HG02798 (cell line): ENCODE measurements around the gene MCM3.

Experiments
- ATAC-seq: cut with Tn5 transposase; IDR thresholded peaks from one replicate; pipeline ENCODE4 v1.9.1; 2021; ENCODE audit warnings: mild to moderate bottlenecking; ENCODE audit not compliant: unreplicated experiment, poor library complexity

Gene MCM3

DNA sequence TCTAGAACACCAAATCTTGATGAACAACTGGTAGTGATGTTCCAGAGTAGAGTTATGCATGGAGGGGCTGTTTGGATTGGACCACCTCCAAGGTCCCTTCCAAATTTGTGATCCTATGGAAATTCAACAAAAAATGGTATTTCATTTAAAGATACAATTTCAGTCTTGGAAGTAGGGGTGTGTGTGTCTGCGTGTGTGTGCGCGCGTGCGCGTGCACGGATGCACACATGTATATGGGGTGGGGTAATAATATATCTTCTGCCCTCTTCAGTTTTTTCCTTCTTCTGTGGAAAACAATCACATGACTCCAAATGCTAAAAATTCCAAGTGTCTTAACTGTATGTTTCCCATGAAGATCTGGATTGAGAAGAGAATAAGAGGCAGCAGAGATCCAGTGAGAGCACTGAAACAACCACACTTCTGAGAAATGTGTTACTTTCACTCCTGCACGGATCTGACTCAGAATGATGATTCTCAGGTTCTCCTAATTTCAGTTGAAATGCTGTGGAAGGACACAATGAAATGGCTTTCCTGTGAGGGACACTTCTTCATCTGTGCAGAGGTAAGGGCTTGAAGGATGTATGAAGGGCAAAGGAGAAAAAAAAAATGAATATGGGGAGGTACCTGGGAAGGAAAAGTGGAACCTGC is 29.7 kb downstream of the MCM3 start:
- no peak for ATAC-seq

DNA sequence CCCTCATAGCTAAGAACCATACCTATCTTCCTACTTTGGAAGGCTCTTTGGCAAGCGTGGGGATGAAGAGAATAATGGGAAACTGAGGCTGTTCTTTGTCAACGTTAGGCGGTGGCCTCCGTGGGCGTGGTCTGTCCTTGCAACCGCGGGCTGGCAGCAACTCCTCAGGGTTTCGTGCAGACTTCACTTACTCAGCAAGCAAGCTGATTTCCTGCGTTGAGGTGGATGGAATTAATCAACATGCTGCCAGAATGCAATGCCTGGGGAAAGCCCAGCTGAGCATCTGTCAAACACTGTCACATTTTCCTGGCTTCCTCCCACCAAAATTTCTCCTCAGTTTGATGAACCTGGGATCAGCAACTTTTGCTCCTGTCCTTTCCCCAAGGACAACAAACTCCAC is 31.0 kb downstream of the MCM3 start:
- ATAC-seq = no peak

DNA sequence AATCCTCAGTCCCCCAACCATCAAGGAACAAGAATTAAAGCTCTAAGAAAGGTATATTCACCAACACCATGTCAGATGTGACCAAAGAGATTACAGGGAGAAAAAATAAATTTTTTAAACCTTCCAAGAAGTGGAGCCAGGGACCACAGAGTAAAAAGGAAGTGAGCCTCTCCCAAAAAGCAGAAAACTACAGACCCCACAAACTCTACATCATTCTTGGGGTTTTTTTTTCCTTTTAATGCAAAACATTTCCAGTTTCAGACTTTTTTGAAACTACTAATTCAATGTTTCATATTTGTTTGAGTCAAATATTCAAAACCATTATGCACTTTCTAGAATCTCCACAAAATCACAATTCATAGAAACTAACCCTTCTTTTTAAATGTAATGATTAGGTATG is 33.4 kb downstream of the MCM3 start:
- no peak for ATAC-seq

DNA sequence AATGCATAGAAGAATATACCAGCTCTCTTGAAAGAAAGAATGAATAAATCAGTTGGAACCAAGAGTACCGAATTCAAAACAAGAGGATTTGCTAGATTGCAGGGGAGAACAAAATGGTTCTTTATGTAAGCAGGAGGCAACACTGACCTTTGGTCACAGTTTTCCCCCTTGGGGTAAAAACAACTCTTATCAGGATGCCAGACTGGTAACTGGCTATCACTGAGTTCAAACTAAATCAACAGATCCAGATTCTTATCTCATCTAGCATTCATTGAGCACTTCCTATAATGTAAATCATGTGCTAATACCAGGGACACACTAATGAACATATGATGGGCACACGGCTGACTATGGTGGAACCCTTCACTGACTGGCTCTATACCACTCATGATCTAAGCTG is 35.5 kb downstream of the MCM3 start:
- no peak for ATAC-seq

DNA sequence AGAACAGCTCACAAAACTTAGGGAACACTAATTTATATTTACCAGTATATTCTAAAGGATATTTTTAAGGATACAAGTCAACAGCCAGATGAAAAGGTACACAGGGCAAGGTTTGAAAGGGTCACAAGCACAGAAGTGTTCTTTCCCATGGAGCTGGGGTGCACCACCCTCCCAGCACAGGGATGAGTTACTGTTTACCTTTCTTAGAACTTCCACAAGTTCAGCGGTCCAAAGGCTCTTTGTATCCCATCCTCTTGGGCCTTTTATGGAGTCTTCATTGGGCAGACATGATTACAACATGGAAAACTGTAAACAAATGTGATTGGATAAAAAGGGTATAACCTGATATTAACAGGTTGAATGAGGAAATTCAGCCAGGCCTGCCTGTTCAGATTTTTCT is 39.1 kb downstream of the MCM3 start:
- no peak for ATAC-seq

DNA sequence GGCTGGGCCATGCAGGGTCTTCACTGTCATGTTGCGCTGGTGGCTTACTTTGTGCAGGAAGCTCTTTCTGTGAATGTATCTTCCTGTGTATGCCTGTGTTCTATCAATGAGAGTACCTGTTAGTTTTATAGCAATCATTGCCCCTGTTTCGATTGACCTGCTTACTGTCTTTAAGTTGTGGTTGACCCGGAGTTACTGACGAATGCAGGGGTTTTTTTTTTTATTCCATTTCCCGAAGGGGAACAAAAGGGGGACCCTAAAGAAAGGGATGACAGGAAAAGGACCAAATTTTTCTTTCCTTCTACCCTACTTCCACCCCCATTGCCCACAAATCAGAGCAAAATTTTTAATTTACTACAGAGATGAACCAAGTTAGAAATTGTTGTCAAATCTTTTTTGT is 40.1 kb downstream of the MCM3 start, which contains the start of gene IL17F:
TSS of gene IL17F (minus strand) at position 101 of the 400 bp plus-strand sequence. CDS start at position 30, 71 bp downstream.
- ATAC-seq = no peak

DNA sequence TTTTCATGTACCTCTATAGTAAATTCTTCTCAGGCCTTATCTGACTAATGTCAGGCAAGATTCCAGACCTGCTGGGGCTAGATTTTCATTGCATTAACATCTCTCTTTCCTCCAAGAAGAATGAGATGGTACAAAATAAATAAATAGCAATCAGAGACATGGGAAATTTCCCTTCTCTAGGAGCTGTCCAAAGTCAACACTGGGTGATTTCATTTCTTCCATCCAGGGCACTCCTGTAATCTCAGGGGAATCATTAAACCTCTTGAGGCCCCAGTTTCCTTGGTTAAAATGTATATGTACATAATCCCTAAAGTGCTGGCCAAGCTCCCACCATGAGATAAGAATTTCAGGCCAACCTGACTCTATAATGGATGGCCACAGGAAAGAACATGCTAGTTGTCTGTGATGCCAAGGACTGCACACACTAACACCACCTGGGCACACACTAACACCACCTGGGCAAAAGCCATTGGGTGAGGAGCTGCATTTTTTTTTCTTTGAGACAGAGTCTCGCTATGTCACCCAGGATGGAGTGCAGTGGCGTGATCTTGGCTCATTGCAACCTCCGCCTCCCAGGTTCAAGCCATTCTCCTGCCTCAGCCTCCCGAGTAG is 41.2 kb downstream of the MCM3 start:
- ATAC-seq = no peak

DNA sequence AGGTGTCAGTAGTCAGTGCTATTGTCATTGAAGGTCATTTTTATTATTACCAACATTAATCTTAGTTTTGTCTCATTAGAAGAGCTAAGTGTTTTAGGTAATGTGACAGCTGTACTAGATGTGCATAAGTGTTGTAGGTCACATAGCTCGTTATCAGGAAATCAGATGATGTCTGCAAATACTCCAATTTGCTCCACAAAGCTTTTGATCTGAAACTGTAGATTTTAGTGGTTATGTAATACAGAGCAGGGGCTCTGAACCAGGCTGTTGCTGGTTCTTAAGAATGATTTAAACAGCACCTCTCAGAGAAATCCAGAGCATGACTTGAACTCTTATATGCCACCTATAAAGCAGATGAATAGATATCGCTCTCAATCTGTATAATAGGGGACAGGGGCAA is 42.7 kb downstream of the MCM3 start:
- no peak for ATAC-seq

DNA sequence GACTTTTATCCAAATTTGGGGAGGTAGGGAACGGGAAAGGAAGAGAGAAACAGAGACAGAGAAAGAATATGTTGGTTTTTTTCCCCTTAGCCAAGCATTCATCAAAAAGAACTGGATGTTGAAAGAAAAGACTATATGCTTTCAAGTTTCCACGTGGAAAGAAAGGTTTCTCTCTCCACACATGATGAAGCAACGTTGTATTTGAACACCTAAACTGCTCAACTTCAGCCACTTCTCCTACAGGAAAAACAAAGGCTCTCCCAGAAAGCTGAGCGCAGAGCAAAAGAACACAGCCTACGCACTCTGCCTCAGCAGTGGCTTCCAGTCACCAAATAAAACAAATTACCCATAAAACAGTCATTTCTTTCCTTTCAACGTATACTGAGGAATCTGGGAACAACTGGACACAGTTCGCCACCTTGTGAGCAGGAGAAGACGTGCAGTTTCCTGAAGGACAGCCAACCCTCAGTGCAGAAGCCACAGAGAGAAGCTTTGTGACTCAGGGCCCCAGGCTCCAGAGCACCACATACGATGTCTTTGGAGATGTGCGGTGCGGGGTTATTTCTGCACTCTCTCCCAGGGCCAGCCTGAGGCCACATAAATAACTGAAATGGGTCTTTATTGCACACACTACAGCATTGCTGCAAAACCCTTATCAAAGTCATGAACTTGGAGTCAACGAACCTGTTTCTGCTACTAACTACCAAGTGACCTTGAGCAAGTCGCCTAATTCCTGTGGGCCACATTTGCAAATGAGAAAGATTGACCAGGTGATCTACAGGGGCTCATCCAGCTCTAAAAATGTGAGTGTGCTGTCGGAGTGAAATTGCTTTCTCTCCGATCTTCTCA is 50.3 kb downstream of the MCM3 start:
- ATAC-seq = peak; percentile 75

DNA sequence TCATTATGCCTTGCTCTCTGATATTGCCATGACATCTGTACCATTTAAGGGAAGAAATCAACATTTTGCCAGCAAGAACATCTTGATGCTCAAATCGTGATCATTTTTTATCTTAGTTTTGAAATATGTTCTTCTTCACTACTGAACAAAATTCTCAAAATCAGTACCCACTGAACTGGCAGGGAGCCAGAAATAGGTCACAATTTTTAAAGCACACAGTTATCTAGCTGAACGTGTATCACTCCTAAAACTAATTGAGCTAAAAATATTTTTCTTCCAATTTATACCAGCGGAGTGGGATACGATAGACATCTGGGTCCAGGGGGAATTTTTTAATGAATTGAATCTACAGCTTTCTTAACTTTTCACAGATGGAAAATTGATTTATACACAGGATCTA is 51.5 kb downstream of the MCM3 start:
- no peak for ATAC-seq

DNA sequence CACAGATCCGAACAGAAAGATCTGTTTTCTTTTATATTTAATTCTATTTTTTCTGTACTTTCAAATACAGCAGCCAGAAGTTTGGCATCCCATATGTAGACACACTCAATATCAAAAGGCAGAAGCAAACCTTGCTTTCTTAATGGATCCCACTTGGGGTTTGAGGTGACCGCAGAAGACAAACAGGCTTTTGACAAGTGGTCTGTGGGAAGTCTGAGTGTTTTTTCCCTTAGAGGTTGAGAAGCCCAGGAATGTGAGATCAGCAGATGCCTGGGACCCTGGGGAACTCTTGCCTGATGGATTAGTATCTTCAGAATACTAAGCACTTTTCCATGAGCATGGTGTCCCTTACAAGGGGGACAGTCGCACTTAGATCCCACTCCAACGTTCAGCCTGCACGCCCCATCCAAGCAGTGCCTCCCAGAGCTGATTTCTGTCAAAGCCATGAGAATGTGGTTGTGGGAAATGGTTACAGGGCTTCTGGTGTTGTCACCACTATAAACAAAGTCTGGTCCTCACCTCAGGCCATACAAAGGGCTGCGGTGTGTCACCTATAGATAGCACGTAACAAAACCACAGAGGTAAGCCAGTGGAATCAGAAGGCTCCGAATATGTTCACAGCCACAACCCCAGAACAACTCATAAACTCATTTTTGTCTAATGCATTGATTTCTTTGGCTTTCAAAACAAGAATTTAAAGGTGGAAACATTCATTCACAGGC is 53.0 kb downstream of the MCM3 start:
- peak; percentile 18 for ATAC-seq

DNA sequence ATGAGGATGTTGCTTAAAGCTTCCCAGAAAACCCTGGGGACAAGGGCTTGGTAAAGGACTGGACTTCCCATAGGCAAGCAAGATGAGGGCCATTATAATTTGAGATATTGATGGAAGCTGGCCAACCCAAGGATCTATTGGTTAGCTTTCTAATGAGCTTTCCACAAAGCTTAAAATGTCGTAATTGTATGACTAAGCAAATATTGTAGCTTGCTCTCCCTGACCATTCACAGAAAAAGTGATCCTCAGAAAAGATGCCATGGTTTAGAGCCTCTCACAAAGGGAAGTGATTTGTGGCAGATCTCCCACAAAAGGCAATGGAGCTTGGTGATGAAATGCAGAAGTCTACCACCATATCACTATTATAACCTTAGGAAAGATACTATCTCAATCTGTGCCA is 53.9 kb downstream of the MCM3 start:
- ATAC-seq = no peak

DNA sequence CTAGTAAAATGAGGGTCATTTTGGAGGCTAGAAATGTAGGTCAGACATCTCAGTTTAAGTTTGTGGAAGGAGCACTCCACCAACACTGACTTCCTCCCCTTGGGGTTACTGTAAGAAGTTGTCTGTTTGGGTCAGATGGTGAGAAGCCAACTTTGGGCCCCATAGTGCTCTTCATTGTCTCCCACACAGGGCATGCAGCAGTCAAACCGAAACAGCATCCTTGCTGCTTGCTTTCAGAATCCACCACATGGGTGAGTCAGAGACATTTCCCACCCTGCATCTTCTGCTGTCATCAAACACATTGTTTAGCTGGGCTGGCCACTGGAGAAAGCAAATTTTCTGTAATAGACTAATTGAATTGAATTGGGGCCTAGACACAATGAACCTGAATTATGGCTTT is 57.0 kb downstream of the MCM3 start:
- ATAC-seq = peak; percentile 98

DNA sequence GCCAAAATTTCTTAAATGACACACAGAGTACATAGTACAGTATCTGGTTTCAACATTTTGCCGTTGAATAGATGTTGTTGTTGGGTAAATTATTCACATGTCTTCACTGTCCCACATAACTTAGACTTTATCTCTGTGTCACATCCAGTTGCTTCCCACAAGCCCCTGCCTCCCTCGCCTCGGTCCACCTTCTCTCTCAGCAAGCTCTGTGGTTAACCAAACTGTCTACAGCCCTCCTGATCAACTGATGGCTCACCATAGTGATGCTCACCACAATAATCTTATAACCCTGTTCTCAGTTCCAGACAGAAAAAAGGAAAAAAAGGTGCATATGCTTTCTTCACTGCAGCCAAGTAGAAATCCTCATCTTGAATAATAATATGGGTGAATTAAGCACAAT is 63.2 kb downstream of the MCM3 start:
- ATAC-seq = peak; percentile 77

DNA sequence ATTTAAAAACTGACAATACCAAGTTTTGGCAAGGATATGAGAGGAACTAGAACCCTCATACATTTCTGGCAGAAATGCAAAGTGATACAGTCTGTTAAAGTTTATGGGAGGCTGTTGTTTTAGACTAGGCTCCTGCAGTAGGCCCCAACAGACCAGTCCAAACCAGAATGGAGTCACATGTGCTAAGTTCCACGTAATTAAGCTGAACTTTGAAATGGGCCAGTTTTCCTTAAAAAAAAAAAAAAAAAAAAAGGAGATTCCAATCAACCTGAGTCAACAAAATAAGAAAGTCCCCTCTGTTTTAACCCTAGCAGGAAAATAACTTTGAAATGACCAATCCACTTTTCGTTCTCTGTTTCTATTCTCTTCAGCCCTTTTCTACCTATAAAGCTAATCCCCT is 66.8 kb downstream of the MCM3 start:
- ATAC-seq = no peak

DNA sequence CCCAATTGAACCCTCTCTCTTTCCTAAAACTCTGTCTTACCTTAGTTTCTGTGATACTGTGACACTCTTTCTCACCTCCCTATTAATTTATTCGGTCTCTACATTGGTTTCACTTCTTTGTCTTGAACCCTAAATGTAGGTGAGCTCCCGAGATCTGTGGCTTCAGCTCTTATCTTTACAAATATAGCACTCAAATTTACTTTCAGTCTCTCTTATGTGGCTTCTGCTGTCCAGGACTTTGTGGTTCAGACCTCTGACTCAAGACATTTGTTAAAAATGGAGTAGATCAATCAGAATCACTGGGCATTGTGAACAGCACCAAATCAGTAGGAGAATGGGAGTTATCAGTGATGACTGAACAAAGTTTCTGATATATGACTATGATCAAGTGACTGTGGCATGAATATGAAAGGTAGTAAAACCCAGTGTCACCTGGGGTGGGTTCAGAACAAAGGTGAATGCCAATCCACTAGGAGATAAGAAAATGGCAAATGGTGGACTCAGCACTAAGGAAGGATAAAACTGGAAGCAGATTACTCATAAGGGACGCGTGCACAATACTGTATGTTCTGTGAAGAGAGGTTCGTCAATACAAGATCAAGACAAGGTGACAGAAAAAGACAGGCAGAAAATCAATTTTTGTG is 67.5 kb downstream of the MCM3 start:
- ATAC-seq = peak; percentile 43

DNA sequence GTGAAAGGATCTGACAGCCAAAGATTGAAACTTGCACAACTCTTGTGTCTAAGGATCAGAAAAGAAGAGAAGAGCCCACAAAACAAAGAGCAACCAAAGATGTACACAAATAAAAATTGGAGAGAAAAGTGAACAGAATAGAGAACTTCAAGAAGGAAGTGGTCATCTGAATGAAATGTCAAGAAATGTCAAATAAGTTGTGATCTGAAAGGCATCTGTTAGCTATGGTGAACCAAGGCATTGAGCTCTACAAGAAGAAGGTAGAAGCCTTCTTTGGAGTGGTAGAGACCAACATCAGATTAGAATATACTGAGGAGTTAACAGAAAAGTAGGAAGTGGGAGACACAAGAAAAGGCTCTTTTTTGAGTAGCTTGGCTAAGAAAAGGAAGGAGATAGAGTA is 68.8 kb downstream of the MCM3 start:
- ATAC-seq = no peak
